PC-3 (cell line): ENCODE data around the gene SAPCD1. TPM values are rescaled to one million over a fixed set of nuclear protein-coding genes. Genes with fewer than 3 reads are reported as not detected.

ENCODE experiments used
- ATAC-seq: fragments of 200-7000 bp; cut with Tn5 transposase; 2 replicates; pipeline ENCODE4 v1.9.1; 2020; ENCODE audit warnings: mild to moderate bottlenecking, moderate library complexity
- BruUV-seq: library from RNA; stranded (reverse); fragments of 400-500 nt; replicated peaks from 2 replicates; lab custom pipeline; 2021; lab: Mats Ljungman, UMichigan
- CTCF ChIA-PET: fragments of 300-600 bp; sonication (Branson Sonifier 250); formaldehyde crosslinking; loops from one replicate; lab custom pipeline; 2022; ENCODE audit warnings: antibody characterized with exemption; lab: Charles Lee
- POLR2A ChIA-PET: fragments of 300-600 bp; sonication (Branson Sonifier 250); formaldehyde crosslinking; loops from one replicate; lab custom pipeline; 2022; ENCODE audit warnings: antibody characterized with exemption; ENCODE audit not compliant: unreplicated experiment; lab: Charles Lee
- DNase-seq: peaks from one replicate; pipeline ENCODE4 v3.0.0-alpha.2; 2015
- H2AFZ ChIP-seq: fragments of 300-600 bp; sonication (generic); 2 replicates; pipeline ENCODE4 v1.6.0; 2016; ENCODE audit warnings: antibody characterized with exemption, low read length
- H3F3A ChIP-seq: fragments of 300-600 bp; sonication (generic); one replicate; pipeline ENCODE4 v1.6.0; 2017; ENCODE audit warnings: antibody characterized with exemption, low read length, control low read depth, mild to moderate bottlenecking; ENCODE audit not compliant: unreplicated experiment
- H3K27ac ChIP-seq: fragments of 300-600 bp; sonication (generic); 2 replicates; pipeline ENCODE4 v1.5.1; 2016; ENCODE audit warnings: mild to moderate bottlenecking, low read length
- H3K27me3 ChIP-seq: fragments of 300-600 bp; sonication (generic); 2 replicates; pipeline ENCODE4 v1.6.1; 2016; ENCODE audit warnings: low read length, mixed read lengths
- H3K36me3 ChIP-seq: fragments of 300-600 bp; sonication (generic); 2 replicates; pipeline ENCODE4 v1.6.1; 2016; ENCODE audit warnings: low read depth, mixed run types, low read length, mixed read lengths
- H3K4me1 ChIP-seq: fragments of 300-600 bp; sonication (generic); 2 replicates; pipeline ENCODE4 v1.5.1; 2016; ENCODE audit warnings: low read length; ENCODE audit not compliant: insufficient read depth
- H3K4me2 ChIP-seq: fragments of 300-600 bp; sonication (generic); 2 replicates; pipeline ENCODE4 v1.6.0; 2016; ENCODE audit warnings: low read length
- H3K4me3 ChIP-seq: fragments of 300-600 bp; sonication (generic); 2 replicates; pipeline ENCODE4 v1.5.1; 2016; ENCODE audit warnings: mild to moderate bottlenecking, low read length, mixed read lengths
- H3K79me2 ChIP-seq: fragments of 300-600 bp; sonication (generic); 2 replicates; pipeline ENCODE4 v1.6.1; 2017; ENCODE audit warnings: low read length, mixed read lengths
- H3K9ac ChIP-seq: fragments of 300-600 bp; sonication (generic); 2 replicates; pipeline ENCODE4 v1.6.0; 2016; ENCODE audit warnings: mild to moderate bottlenecking, low read length
- H3K9me2 ChIP-seq: fragments of 300-600 bp; sonication (generic); replicated peaks from 2 replicates; pipeline ENCODE4 v1.6.1; 2016; ENCODE audit warnings: mixed run types, low read length, mixed read lengths
- H3K9me3 ChIP-seq: fragments of 300-600 bp; sonication (generic); 2 replicates; pipeline ENCODE4 v1.6.1; 2016; ENCODE audit warnings: low read length, mixed read lengths
- H4K20me1 ChIP-seq: fragments of 300-600 bp; sonication (generic); 2 replicates; pipeline ENCODE4 v1.6.1; 2016; ENCODE audit warnings: low read length, mixed read lengths
- EZH2 ChIP-seq: fragments of 300-600 bp; sonication (generic); IDR thresholded peaks from one replicate; pipeline ENCODE4 v1.6.1; 2017; ENCODE audit warnings: antibody characterized with exemption, mild to moderate bottlenecking, low read length; ENCODE audit not compliant: unreplicated experiment
- EZH2phosphoT487 ChIP-seq: fragments of 300-600 bp; sonication (generic); IDR thresholded peaks from 2 replicates; pipeline ENCODE4 v1.6.1; 2018; ENCODE audit warnings: mild to moderate bottlenecking, antibody characterized with exemption, low read length, borderline replicate concordance
- intact Hi-C: fragments of 100-400 bp; cut with micrococcal nuclease; formaldehyde crosslinking; loops from 2 replicates; pipeline ENCODE4 v1.9.0; 2023
- total RNA-seq: library from RNA; depleted of rRNA; stranded (reverse); fragments of >200 nt; gene quantifications from 2 replicates; pipeline ENCODE4 v1.2.3, GENCODE V29; 2014
- TF ChIP-seq, protein P1 (sequence below): fragments of 300-600 bp; sonication (generic); conservative IDR thresholded peaks from 2 replicates; pipeline ENCODE4 v1.5.1; 2017; ENCODE audit warnings: antibody characterized with exemption, low read depth, mild to moderate bottlenecking, low read length

The SAPCD1 gene
- total RNA-seq, 1 experiment from 2014 or later: 4.2 TPM

DNA sequence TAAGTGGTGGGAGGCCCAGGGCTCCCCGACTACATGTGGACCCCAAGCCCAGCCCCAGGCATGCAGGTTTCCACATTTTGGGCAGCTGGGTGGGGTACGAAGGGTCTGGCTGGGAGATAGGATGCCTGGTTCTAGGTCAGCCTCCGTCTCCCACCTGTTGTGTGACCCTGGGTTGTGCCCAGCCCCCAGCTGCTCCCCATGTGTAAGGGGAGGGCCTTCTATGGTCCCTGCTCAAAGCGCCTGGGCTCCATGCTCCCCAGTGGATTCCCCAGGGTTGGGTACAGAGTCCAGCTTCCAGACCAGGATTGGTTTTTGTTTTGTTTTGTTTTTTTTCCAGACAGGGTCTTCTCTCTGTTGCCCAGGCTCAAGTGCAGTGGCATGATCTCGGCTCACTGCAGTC, 15.7 kb downstream of the SAPCD1 start:
- peaks cover 40% of the 10 kb centered on the region; the same call in 1 of the 2 replicates for H3K36me3 ChIP-seq

DNA sequence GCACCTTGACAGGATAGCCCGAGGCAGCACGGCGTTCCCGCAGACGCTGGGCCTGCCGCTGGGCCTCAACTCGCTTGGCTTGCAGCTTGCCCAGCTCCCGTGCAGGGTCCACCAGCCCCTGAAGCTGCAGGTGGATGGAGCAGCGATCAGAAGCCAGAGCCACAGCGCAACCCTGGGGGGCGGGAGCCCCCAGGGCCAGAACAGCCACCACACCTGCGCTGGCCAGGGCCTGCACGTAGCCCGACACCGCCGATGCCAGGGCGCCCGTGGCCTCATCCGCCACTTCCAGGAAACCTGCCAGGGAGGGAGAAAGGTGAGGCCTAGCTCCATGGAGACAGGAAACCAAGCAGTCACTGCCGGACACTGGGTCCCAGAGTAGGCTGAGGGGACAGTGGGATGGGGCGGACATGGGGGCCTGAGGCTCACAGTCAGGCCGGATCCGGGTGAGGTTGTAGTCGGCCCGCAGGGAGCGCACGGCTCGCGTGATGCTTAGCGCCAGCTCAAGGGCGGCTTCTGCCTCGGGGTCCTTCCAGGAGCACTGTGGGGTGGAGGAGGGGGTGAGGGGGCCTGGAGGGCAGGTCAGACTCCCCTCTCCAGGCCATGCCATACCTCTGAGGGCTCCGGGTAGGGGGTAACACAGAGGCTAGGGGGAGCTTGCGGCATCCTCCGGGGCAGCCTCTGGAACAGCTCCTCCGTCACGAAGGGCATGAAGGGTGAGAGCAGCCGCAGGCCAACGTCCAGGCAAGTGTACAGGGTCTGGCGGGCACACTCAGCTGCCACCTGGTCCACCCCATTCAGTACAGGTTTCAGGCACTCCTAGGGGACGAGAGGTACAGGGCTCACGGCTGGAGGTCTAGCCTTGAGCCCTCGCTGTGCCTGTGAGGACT, 16.8 kb downstream of the SAPCD1 start:
- no peaks in the 10 kb centered on the region for H3K9me2 ChIP-seq
- no peak overlapping the region for H2AFZ ChIP-seq
- no peaks in the 10 kb centered on the region for H3K9me3 ChIP-seq
- H3F3A ChIP-seq: peaks cover 3% of the 10 kb centered on the region
- DNase-seq: no peak
- peaks cover 29% of the 10 kb centered on the region for H3K4me1 ChIP-seq
- no peak for TF ChIP-seq EZH2
- TF ChIP-seq EZH2phosphoT487: no peak
- no peak overlapping the region for H3K4me3 ChIP-seq
- H3K27ac ChIP-seq: no peak overlapping the region
- ATAC-seq: no peak
- no peaks in the 10 kb centered on the region for H3K27me3 ChIP-seq
- TSS peak; percentile 5 for BruUV-seq
- H3K9ac ChIP-seq: no peak overlapping the region
- H4K20me1 ChIP-seq: no peaks in the 10 kb centered on the region
- peaks cover 42% of the 10 kb centered on the region; the same call in 1 of the 2 replicates for H3K36me3 ChIP-seq
- no peaks in the 10 kb centered on the region for H3K79me2 ChIP-seq
- H3K4me2 ChIP-seq: no peak overlapping the region
- ChIA-PET POLR2A (no interaction called here), CTCF (no interaction called here)
- intact Hi-C loops: no loop called here

More for the DNA sequence above, 15.7 kb downstream of the SAPCD1 start:
- TF ChIP-seq, protein P1, sequence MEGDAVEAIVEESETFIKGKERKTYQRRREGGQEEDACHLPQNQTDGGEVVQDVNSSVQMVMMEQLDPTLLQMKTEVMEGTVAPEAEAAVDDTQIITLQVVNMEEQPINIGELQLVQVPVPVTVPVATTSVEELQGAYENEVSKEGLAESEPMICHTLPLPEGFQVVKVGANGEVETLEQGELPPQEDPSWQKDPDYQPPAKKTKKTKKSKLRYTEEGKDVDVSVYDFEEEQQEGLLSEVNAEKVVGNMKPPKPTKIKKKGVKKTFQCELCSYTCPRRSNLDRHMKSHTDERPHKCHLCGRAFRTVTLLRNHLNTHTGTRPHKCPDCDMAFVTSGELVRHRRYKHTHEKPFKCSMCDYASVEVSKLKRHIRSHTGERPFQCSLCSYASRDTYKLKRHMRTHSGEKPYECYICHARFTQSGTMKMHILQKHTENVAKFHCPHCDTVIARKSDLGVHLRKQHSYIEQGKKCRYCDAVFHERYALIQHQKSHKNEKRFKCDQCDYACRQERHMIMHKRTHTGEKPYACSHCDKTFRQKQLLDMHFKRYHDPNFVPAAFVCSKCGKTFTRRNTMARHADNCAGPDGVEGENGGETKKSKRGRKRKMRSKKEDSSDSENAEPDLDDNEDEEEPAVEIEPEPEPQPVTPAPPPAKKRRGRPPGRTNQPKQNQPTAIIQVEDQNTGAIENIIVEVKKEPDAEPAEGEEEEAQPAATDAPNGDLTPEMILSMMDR: no peak
- TF ChIP-seq EZH2: no peak
- no peak for TF ChIP-seq EZH2phosphoT487
- Histone ChIP-seq H3K27me3 (no peaks in the 10 kb centered on the region), H2AFZ (no peak overlapping the region), H3K79me2 (no peaks in the 10 kb centered on the region), H3K4me1 (peaks cover 29% of the 10 kb centered on the region), H3K9me2 (no peaks in the 10 kb centered on the region), H4K20me1 (no peaks in the 10 kb centered on the region), H3K4me2 (no peak overlapping the region), H3K4me3 (no peak overlapping the region), H3K9ac (no peak overlapping the region), H3K27ac (0 out of 2 replicates have a peak overlapping the region, but pooled peaks have one; percentile 69), H3K9me3 (no peaks in the 10 kb centered on the region), H3F3A (peaks cover 3% of the 10 kb centered on the region)
- no peak for DNase-seq
- no peak for ATAC-seq
- POLR2A ChIA-PET: interaction anchor here (0.9 kb wide), 1 partner anchor 17 kb away, joined by 3 read pairs; the partner anchor contains the start of gene VARS1
- BruUV-seq: no TSS peak
- CTCF ChIA-PET: interaction anchor here (0.7 kb wide), 1 partner anchor 48 kb away, joined by 3 read pairs; no protein-coding TSS in a partner anchor
- intact Hi-C loops: no loop called here

DNA sequence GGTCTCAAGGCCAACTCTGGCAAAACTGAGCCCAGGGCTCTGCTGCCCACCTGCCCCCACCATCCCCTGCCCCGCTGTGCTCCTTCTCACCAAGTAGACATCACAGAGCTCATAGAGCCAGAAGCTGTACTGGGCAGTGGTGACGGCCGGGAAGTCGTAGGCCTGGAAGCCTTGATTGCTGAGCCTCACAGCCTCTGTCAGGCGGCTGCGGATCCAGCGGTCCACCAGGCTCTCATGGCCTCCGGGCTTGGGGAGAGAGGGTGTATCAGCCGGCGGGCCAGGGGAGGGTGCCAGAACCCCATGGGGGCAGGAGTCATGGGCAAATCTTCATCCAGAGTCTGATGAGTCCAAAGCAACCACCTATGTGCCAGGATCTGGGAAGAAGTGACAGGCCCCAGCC, 17.5 kb downstream of the SAPCD1 start:
- ATAC-seq (no peak), DNase-seq (no peak)
- H2AFZ ChIP-seq: no peak overlapping the region
- no peaks in the 10 kb centered on the region for H3K9me2 ChIP-seq
- H3K9ac ChIP-seq: no peak overlapping the region
- peaks cover 29% of the 10 kb centered on the region for H3K4me1 ChIP-seq
- peaks cover 3% of the 10 kb centered on the region for H3F3A ChIP-seq
- H3K27me3 ChIP-seq: no peaks in the 10 kb centered on the region
- H3K79me2 ChIP-seq: no peaks in the 10 kb centered on the region
- peaks cover 49% of the 10 kb centered on the region; the same call in 1 of the 2 replicates for H3K36me3 ChIP-seq
- intact Hi-C loops: no loop called here
- TF ChIP-seq, protein P1: no peak
- TF ChIP-seq EZH2: no peak
- TF ChIP-seq EZH2phosphoT487: no peak
- no peak overlapping the region for H3K4me3 ChIP-seq
- no peak overlapping the region for H3K27ac ChIP-seq
- no peaks in the 10 kb centered on the region for H4K20me1 ChIP-seq
- H3K4me2 ChIP-seq: no peak overlapping the region
- BruUV-seq: no TSS peak
- ChIA-PET CTCF (no interaction called here), POLR2A (interaction anchor here (0.6 kb wide), 1 partner anchor 47 kb away, joined by 3 read pairs; the partner anchor contains the start of gene HSPA1B)
- no peaks in the 10 kb centered on the region for H3K9me3 ChIP-seq
